Renal pelvis (tissue), 4 donors: Measurements from ENCODE around the gene PLAC1. TPM values are rescaled to one million over a fixed set of nuclear protein-coding genes. Genes with fewer than 3 reads are reported as not detected.

ENCODE experiments used
- DNase-seq: peaks from one replicate; pipeline ENCODE4 v3.0.0-alpha.2; 2013
- polyA plus RNA-seq, 3 donors: library from polyadenylated mRNA; unstranded; fragments of 120-200 nt; gene quantifications; one replicate each; pipeline ENCODE4 v1.2.1, GENCODE V29; 2013; ENCODE audit not compliant: insufficient read length in 3 of 3

Gene PLAC1
- polyA plus RNA-seq, 3 donors = 4.6 to 7.0 (median 6.6) TPM

DNA sequence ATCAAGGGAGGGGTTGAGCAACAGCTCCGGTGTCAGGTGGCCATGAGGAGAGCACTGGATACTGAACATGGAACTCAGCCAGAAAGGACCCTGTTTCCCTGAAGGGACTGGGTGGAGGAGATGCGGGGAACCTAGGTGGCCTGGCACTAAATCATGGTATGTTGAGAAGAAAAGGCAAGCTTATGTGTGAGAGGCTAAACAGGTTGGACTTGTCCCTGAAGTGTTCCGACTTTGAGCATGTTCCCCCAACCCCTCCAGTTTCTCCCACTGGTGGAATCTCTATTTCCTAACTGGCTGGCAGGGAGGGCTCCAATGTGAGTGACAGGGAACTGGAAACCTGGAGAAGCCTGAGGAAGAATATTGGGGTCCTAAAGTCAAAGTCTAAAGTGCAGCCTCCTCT is 69.5 kb downstream of the PLAC1 start:
- no peak for DNase-seq

- DNase-seq = no peak
These were observed 77.4 kb downstream of the PLAC1 start for GRCh38 chrX:134580907-134581306.

DNA sequence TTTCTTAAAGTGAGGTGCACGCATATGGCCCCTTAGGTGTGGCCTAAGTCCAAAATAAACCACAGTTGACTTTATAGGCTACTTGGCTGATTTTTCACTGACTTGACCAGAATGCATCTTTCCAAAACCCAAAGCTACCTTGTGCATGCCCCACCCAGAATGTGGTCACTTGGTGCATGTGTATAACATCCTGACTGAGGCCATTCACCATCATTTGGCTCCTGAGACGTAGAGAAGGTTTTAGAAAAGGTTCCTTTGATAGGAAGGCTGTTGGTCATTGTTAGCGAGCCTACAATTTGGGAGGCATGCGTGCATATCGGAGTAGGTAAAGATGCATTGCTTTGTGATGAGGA is 84.6 kb downstream of the PLAC1 start:
- DNase-seq = no peak

- DNase-seq = no peak
These were observed 85.2 kb downstream of the PLAC1 start for GRCh38 chrX:134572816-134573682.

GRCh38 chrX:134571796-134572195 is 86.5 kb downstream of the PLAC1 start:
- no peak for DNase-seq

- DNase-seq = no peak
These were observed 87.4 kb downstream of the PLAC1 start for GRCh38 chrX:134570899-134571298.

- DNase-seq = no peak
These were observed 87.8 kb downstream of the PLAC1 start for GRCh38 chrX:134570509-134570846.

- no peak for DNase-seq
These were observed 89.0 kb downstream of the PLAC1 start for GRCh38 chrX:134569306-134569705.

DNA sequence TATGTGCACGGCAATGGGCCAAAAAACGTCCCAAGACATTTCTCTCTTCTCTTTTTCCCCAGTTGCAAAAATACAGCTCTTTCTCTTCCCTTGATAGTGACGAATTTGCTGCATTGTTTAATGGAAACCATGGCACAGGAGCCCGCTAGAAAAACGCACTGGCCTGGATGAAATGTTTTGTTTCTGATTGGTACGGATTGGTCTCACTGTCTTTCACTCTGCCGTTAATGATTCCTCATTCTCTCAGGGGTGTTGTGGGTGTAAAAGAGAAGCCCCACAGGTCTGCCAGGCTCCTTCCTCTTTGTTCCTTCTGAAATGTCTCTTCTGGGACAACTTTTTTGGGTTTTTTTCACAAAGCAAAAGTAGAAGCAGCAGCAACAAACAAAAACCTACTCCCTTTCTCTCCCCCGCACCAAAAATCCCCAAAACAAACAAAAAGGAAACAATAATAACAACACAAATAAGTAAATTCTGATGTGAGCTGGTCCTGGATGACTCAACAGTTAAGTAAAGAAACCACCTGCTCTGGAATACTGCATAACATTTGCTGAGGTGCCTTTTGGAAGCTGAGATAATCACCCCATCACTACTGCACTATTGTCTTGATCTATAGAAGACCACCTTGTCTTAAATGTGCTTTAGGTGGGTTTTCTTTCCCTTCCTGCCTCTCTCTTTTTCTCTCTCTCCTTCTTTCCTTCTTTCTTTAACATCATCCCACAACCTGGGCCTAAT is 89.8 kb downstream of the PLAC1 start:
- DNase-seq = no peak

GRCh38 chrX:134566506-134566905 is 91.8 kb downstream of the PLAC1 start:
- DNase-seq = no peak

DNA sequence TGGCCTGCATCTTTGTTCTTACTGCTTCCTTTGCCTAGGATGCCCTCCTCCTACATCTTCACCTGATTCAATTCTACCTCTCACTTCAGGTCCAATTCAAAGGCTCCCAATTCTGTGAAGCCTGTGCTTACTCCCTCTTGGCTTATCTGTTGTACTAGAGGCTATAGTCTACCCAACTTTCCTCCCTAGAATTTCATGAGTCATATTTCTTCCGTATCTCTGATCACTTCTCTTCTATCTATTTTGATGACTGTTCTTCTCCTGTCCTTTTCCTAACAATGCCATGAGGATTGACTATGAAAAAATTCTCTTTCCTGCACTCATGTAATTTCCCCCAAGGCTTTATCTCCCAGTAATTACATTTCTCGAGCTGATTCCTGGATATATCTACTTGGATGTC is 96.3 kb downstream of the PLAC1 start:
- no peak for DNase-seq

GRCh38 chrX:134558133-134558532 is 100.1 kb downstream of the PLAC1 start:
- DNase-seq = no peak

DNA sequence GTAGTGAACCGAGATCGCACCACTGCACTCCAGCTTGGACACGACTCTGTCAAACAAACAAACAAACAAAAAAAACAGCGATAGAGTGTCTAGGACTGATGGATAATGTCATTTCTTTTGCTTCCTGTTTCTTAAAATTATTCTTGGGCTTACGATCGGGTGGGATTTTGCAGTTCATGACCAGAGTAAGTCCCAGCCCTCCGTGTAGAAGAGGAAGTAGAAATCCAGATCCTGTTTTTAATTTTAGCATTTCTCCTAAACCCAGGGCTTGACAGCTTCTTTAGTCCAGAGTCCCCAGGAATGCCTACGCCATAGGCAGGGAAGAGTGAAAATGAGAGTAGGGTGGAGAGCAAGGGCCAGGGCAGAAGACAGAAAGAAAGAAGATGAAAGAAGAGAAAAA is 104.0 kb downstream of the PLAC1 start:
- DNase-seq = no peak

GRCh38 chrX:134552351-134552750 is 105.9 kb downstream of the PLAC1 start:
- DNase-seq = no peak

GRCh38 chrX:134551376-134552048 is 106.8 kb downstream of the PLAC1 start:
- no peak for DNase-seq

- no peak for DNase-seq
These were observed 109.7 kb downstream of the PLAC1 start for GRCh38 chrX:134548257-134549201.

DNA sequence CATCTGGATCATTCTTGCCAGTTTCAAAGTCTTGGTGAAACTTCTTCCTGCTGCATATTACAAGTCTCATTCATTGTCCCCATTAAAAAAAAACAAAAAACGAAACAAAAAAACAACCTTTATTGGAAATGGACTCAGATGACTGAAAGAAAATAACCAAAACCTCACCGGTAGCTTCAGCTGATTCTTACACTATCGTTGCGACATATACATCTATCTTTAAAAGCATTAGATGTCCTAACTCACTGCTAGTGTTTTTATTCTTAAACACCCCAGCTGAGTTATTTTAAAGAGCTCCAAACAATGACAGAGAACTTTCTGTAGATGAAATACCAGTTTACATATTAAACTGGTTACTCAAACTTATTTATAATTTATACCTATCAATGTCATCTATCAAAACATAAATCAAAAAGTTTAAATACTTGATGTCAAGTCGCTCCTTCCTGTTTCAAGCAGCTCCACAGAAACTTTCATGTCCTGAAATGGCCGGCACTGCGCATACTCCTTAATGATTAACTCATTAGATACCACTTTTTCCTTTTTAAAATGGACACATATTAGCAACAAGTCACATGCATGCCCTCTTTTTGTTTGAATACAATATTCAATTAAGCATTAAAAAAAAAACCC is 111.1 kb downstream of the PLAC1 start:
- DNase-seq = no peak

GRCh38 chrX:134546187-134546586 is 112.1 kb downstream of the PLAC1 start:
- DNase-seq = no peak

DNA sequence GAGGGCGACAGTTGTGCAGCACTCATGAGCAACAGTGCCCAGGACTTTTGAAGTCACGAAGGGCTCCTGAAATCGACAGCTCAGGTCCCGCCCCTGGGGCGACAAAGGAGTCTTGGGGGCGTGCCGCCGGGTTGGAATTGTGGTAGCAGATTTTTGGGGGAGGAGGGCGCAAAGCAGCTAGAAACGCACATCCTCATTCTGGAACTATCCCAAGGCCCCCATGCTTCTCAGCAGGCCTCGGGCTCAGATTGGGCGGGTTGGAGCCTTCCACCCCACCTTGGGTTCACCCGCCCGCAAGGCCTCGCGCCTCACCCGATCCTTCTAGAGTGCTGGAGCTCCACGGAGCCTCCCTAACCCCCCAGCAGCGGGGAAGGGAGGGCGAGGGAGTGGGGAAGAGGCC is 112.8 kb downstream of the PLAC1 start:
- DNase-seq = no peak

DNA sequence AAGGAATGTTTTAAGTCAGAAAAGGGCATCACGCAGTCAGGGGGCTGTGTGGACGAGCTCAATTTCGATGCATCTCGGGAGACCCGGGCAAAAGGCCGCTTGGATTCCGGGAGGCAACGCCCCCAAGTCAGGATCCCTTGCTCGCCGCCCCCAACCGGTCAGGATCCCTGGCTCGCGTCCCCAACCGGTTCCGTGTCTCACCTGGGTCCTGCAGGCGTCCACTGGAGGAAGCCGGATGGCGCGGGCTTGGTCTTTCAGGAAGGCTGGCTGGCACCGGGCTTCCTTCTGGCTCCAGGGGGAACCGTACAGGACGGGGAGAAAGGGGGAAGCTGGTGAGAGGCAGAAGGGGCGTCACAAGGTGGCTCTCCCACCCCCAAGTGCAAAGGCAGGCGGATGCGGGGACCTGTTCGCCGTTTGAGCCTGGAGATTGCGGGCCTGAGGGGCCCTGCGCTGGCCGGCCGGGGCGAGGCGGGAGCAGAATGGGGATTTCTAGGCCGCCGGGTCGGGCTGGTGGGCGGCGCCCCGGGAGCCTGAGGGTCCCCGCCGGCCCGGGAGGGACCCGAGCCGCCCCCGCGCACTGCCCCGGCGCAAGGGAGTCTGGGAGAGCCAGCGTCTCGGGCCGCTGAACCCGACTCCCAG is 113.6 kb downstream of the PLAC1 start:
- no peak for DNase-seq

DNA sequence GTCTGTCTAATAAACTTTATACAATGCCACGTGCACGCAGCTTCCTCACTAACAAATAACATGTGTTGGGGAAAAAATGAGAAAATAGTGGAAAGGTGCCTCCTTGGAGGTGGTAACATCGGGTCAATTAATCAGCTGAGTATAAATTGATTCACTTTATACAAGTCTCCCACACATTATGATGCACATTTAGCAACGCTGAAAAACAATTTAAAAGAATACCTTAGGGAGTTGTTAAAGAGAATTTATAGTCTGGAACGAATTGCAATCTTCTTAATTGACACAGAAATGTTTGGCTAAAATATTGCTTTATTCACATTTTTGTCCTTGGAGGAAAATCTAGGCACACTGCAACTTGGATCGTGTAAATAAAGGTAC is 114.1 kb downstream of the PLAC1 start:
- DNase-seq = no peak
